Measurements from ENCODE around the gene DPP7.

GRCh38 chr9:137070906-137071275, 43.6 kb downstream of the DPP7 start:
- TF ChIP-seq CTCF (IDR thresholded peaks at IDR 0.05) (no peak), SIN3A (IDR thresholded peaks at IDR 0.05; ENCODE audit: borderline replicate concordance, low read depth, low read length) (no peak), RAD21 (IDR thresholded peaks at IDR 0.05; ENCODE audit: low read length) (0 out of 2 replicates have a peak, but pooled peaks have one; percentile 14), USF1 (IDR thresholded peaks at IDR 0.05; ENCODE audit: borderline replicate concordance, low read depth) (no peak), EP300 (IDR thresholded peaks at IDR 0.05; ENCODE audit: borderline replicate concordance in 1 of 2, low read depth in 1 of 2, low read length in 1 of 2) (no peak), RCOR1 (IDR thresholded peaks at IDR 0.05; ENCODE audit: low read length) (no peak), REST (IDR thresholded peaks at IDR 0.05; ENCODE audit: low read depth, low read length) (no peak)

All from SK-N-SH (cell line).